IMR-90 (cell line): ENCODE results near the gene ADCYAP1R1. TPM values are rescaled to one million over a fixed set of nuclear protein-coding genes. Genes with fewer than 3 reads are reported as not detected.

Source experiments
- ATAC-seq: fragments of 200-7000 bp; cut with Tn5 transposase; 2 replicates; pipeline ENCODE4 v1.9.1; 2020; ENCODE audit warnings: low read depth, mild to moderate bottlenecking, moderate library complexity
- BruUV-seq: library from RNA; stranded (reverse); fragments of 400-500 nt; replicated peaks from 2 replicates; lab custom pipeline; 2021; lab: Mats Ljungman, UMichigan
- CTCF ChIA-PET: fragments of 300-600 bp; formaldehyde crosslinking; extraction: SDS; loops from one replicate; lab custom pipeline; 2021; ENCODE audit warnings: antibody characterized with exemption; lab: Yijun Ruan, JAX
- POLR2A ChIA-PET: fragments of 300-600 bp; sonication (Branson Sonifier 250); formaldehyde crosslinking; loops from one replicate; lab custom pipeline; 2022; ENCODE audit warnings: antibody characterized with exemption; ENCODE audit not compliant: unreplicated experiment; lab: Charles Lee
- DNase-seq: peaks from one replicate; pipeline ENCODE4 v3.0.0; 2013
- H2AFZ ChIP-seq: replicated peaks from 2 replicates; pipeline ENCODE3; 2013; ENCODE audit warnings: low read length, mild to moderate bottlenecking; ENCODE audit not compliant: poor library complexity
- H2AK5ac ChIP-seq: 2 replicates; pipeline ENCODE4 v1.6.1; 2013; ENCODE audit warnings: low read depth, low read length, inconsistent platforms
- H2AK9ac ChIP-seq: replicated peaks from 2 replicates; pipeline ENCODE3; 2013; ENCODE audit warnings: mild to moderate bottlenecking, low read depth, low read length, moderate library complexity; ENCODE audit not compliant: poor library complexity
- H2BK120ac ChIP-seq: 2 replicates; pipeline ENCODE4 v1.6.1; 2013; ENCODE audit warnings: low read depth, low read length, inconsistent platforms
- H2BK15ac ChIP-seq: 3 replicates; pipeline ENCODE4 v1.6.1; 2013; ENCODE audit warnings: low read depth, low read length, inconsistent platforms
- H2BK20ac ChIP-seq: 2 replicates; pipeline ENCODE4 v1.6.1; 2013; ENCODE audit warnings: low read depth, mild to moderate bottlenecking, inconsistent platforms, low read length, moderate library complexity
- H2BK5ac ChIP-seq: 2 replicates; pipeline ENCODE4 v1.6.1; 2013; ENCODE audit warnings: mild to moderate bottlenecking, low read depth, low read length, inconsistent platforms; ENCODE audit not compliant: poor library complexity, severe bottlenecking
- H3K14ac ChIP-seq: replicated peaks from 2 replicates; pipeline ENCODE4 v1.6.1; 2013; ENCODE audit warnings: low read depth, low read length, inconsistent platforms
- H3K18ac ChIP-seq: 2 replicates; pipeline ENCODE4 v1.6.1; 2013; ENCODE audit warnings: low read depth, low read length, control low read depth
- H3K23ac ChIP-seq: 2 replicates; pipeline ENCODE4 v1.6.1; 2013; ENCODE audit warnings: low read depth, low read length, inconsistent platforms
- H3K27ac ChIP-seq: 2 replicates; pipeline ENCODE4 v1.5.1; 2013; ENCODE audit warnings: mild to moderate bottlenecking, control low read depth, low read length; ENCODE audit not compliant: insufficient read depth
- H3K27me3 ChIP-seq: 2 replicates; pipeline ENCODE4 v1.6.1; 2013; ENCODE audit warnings: low read length; ENCODE audit not compliant: control insufficient read depth, insufficient read depth
- H3K36me3 ChIP-seq: 2 replicates; pipeline ENCODE4 v1.6.1; 2013; ENCODE audit warnings: low read length, mixed read lengths; ENCODE audit not compliant: control insufficient read depth, insufficient read depth
- H3K4ac ChIP-seq: 2 replicates; pipeline ENCODE4 v1.6.1; 2013; ENCODE audit warnings: low read depth, low read length, inconsistent platforms
- H3K4me1 ChIP-seq: 2 replicates; pipeline ENCODE4 v1.6.1; 2013; ENCODE audit warnings: low read length, mixed read lengths; ENCODE audit not compliant: control insufficient read depth, insufficient read depth
- H3K4me2 ChIP-seq: 2 replicates; pipeline ENCODE4 v1.6.1; 2013; ENCODE audit warnings: low read depth, mild to moderate bottlenecking, control low read depth, low read length, moderate library complexity
- H3K4me3 ChIP-seq: 2 replicates; pipeline ENCODE4 v1.5.1; 2013; ENCODE audit warnings: low read depth, mild to moderate bottlenecking, control low read depth, low read length, moderate library complexity; ENCODE audit not compliant: insufficient read depth
- H3K56ac ChIP-seq: 2 replicates; pipeline ENCODE4 v1.6.1; 2013; ENCODE audit warnings: low read length, inconsistent platforms; ENCODE audit not compliant: insufficient read depth; ENCODE audit errors: extremely low read depth
- H3K79me1 ChIP-seq, 2 experiments: 2 replicates each; pipeline ENCODE4 v1.6.1; 2013; ENCODE audit warnings: low read length in 2 of 2, inconsistent platforms in 1 of 2, low read depth in 1 of 2
- H3K9ac ChIP-seq: 2 replicates; pipeline ENCODE4 v1.6.1; 2013; ENCODE audit warnings: low read depth, low read length, control low read depth
- H3K9me1 ChIP-seq: 2 replicates; pipeline ENCODE4 v1.6.1; 2013; ENCODE audit warnings: low read length, inconsistent platforms; ENCODE audit not compliant: insufficient read depth
- H3K9me3 ChIP-seq: 2 replicates; pipeline ENCODE4 v1.6.1; 2013; ENCODE audit warnings: low read length; ENCODE audit not compliant: control insufficient read depth, insufficient read depth
- H4K20me1 ChIP-seq: 2 replicates; pipeline ENCODE4 v1.6.1; 2013; ENCODE audit warnings: low read length, inconsistent platforms; ENCODE audit not compliant: insufficient read depth
- H4K5ac ChIP-seq: 2 replicates; pipeline ENCODE4 v1.6.1; 2013; ENCODE audit warnings: mild to moderate bottlenecking, low read depth, low read length, control low read depth
- H4K8ac ChIP-seq, 2 experiments: 2 replicates each; pipeline ENCODE4 v1.6.1; 2013; ENCODE audit warnings: low read depth in 2 of 2, low read length in 2 of 2, control low read depth in 1 of 2, inconsistent platforms in 1 of 2
- H4K91ac ChIP-seq: 2 replicates; pipeline ENCODE4 v1.6.1; 2013; ENCODE audit warnings: low read depth, low read length, inconsistent platforms; ENCODE audit not compliant: insufficient read depth
- CHD1 ChIP-seq: IDR thresholded peaks from 2 replicates; pipeline ENCODE4 v1.6.1; 2012; ENCODE audit warnings: low read depth, low read length, improper control_type of control experiment
- FOS ChIP-seq: fragments of 150-350 bp; IDR thresholded peaks from 2 replicates; pipeline ENCODE4 v1.6.1; 2016; ENCODE audit warnings: low read depth, low read length
- MAFK ChIP-seq: IDR thresholded peaks from 2 replicates; pipeline ENCODE4 v1.6.1; 2012; ENCODE audit warnings: low read depth, low read length, improper control_type of control experiment
- whole genome bisulfite sequencing, 2 experiments: methylation state at CpG; one replicate each; pipeline versions ENCODE4 v1.1.5 to v1.1.7; 2013; ENCODE audit warnings: missing lambda C conversion rate in 2 of 2; ENCODE audit not compliant: insufficient read length in 1 of 2; ENCODE audit errors: extremely low coverage in 2 of 2; 5-methylcytosine and 5-hydroxymethylcytosine counted together
- dilution Hi-C: fragments of 300-500 bp; cut with HindIII; formaldehyde crosslinking; loops from one replicate; pipeline ENCODE4 v1.14.3; 2018; ENCODE audit warnings: low sequenced_read_pairs; ENCODE audit not compliant: unreplicated experiment
- in situ Hi-C: fragments of 300-500 bp; cut with MboI; formaldehyde crosslinking; loops from 3 replicates; pipeline ENCODE4 v1.14.3; 2019; ENCODE audit warnings: low sequenced_read_pairs, inconsistent platforms, mixed read lengths
- intact Hi-C: fragments of 100-400 bp; cut with micrococcal nuclease; formaldehyde crosslinking; loops from 2 replicates; pipeline ENCODE4 v1.10.0; 2022
- polyA plus RNA-seq, 3 experiments: library from polyadenylated mRNA; depleted of rRNA; stranded (reverse); fragments of >200 nt; gene quantifications; 2 replicates each; pipeline ENCODE4 v1.2.3, GENCODE V29; 2012; ENCODE audit warnings: low replicate concordance in 1 of 3
- total RNA-seq: library from RNA; depleted of rRNA; stranded (reverse); fragments of >200 nt; gene quantifications from 2 replicates; pipeline ENCODE4 v1.2.3, GENCODE V29; 2012

The ADCYAP1R1 gene
- total and polyA plus RNA-seq, 2 of the 4 experiments (the other 2 are of a cell fraction) = not detected

DNA sequence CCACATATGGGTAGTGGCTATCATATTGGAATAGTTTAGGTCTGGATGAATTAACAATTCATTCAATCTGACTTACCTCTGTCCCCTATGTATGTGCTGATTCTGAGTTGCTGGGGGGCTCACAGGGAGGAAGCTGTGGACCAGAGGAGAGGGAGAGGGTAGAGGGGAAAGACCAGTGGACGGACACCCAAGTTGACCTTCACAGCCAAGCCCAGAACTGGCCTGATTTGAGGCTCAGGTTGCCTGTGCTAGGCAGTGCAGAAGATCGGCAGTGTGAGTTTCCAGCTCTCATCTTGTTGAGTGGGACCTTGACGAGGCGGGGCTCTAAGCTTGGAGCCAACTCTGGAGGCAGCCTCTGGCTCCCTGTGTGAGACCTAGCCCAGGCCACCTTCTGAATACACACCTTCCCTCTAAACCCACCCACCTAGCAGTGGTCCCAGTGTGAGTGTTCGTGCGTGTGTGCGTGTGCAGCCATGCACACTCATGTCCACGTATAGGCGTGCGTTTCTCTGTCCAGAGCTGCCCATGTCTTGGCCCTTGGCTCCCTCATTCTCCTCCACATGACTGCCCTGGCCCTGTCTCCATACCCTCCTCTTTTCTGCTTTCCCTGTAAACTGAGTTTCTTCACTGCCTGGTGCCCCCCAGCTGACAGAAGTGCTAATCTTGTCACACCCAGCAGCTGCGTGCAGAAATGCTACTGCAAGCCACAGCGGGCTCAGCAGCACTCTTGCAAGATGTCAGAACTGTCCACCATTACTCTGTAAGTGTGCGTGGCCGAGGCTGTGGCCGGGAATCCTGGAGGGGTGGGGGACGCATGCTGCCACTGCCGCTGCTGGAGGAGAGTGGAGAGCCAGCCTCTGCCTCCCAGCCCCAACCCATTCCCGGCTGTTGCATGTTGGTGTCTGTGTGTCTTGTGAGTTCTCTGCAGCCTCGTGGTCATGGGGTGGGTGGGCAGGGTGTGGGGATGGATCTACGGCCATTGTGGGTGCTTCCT is 47.6 kb downstream of the ADCYAP1R1 start (continued):
- TF ChIP-seq CHD1 (no peak), MAFK (no peak)

DNA sequence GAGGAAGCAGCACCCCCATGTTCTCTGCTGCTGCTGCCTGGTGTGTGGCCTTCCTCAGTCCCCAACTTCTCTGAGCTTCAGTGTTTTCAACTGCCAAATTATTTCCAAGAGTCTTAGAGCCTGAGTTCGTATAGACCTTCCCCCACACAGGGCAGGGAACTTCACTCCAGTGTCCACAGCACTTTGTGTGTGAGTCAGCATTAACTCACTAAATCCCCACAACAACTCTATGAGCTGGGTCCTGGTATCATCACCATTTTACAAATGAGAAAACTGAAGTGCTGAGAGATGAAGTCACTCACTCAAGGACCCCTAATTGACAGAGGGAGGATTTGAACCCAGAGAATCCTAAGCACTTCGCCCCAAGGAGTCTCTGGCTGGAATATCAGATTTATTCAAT is 48.3 kb downstream of the ADCYAP1R1 start:
- Histone ChIP-seq H2AFZ (no peak overlapping the region), H3K4me1 (no peaks in the 10 kb centered on the region), H3K36me3 (no peaks in the 10 kb centered on the region), H4K8ac (no peak overlapping the region), H2BK5ac (no peak overlapping the region), H2BK15ac (no peak overlapping the region), H3K9me3 (no peaks in the 10 kb centered on the region), H3K4me3 (no peak overlapping the region), H2BK20ac (no peak overlapping the region), H3K27ac (no peak overlapping the region), H3K9ac (no peak overlapping the region), H2BK120ac (no peak overlapping the region), H3K14ac (no peak overlapping the region), H3K9me1 (no peaks in the 10 kb centered on the region), H3K18ac (no peak overlapping the region), H3K23ac (no peak overlapping the region), H2AK9ac (no peak overlapping the region), H3K4me2 (no peak overlapping the region), H2AK5ac (no peak overlapping the region), H3K56ac (no peak overlapping the region), H3K4ac (no peak overlapping the region), H3K27me3 (peaks cover 8% of the 10 kb centered on the region), H4K91ac (no peak overlapping the region), H3K79me1 (no peaks in the 10 kb centered on the region), H4K20me1 (no peaks in the 10 kb centered on the region; the same call in 1 of the 2 replicates), H4K5ac (no peak overlapping the region)
- dilution Hi-C loops = no loop called here
- in situ Hi-C loops = no loop called here
- no TSS peak for BruUV-seq
- ChIA-PET CTCF (no interaction called here), POLR2A (no interaction called here)
- intact Hi-C loops = no loop called here
- TF ChIP-seq MAFK = 0 out of 2 replicates have a peak, but pooled peaks have one; percentile 36
- no peak for TF ChIP-seq FOS
- ATAC-seq = peak; percentile 70; the same call in 1 of the 2 replicates
- DNase-seq = peak; percentile 32
- no CpG with 5 or more reads among the region's 2 CpGs for WGBS, 2 experiments
